Measurements from ENCODE around the gene ROBO1.

Gene ROBO1

DNA sequence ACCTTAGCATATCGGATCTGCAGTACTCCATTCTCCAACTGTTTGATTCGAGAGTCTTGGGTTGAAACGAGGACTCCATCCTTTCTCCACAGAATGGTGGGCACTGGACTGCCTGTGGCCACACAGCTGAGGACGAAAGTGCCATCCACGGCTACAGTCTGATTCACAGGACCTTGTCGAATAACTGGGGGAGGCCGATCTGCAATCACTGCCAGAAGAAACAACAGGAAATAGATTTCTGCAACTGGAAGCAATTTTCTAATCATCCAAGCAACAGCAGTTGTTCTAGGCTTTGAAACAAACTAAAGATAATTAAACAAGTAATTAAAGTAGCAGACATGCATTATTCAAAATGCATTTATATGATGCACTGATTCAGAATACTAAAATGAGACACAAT lies 1097.7 kb downstream of the ROBO1 start:
- TF ChIP-seq POLR2A (IDR thresholded peaks at IDR 0.05; ENCODE audit: low read length) = no peak
- TF ChIP-seq GATA1 (IDR thresholded peaks at IDR 0.05; ENCODE audit: low read depth, low read length) = no peak
- DNase-seq = no peak

- TF ChIP-seq GATA1 (IDR thresholded peaks at IDR 0.05; ENCODE audit: low read depth, low read length) (no peak), POLR2A (IDR thresholded peaks at IDR 0.05; ENCODE audit: low read length) (no peak)
Observed at GRCh38 chr3:78668302-78668701, 1099.5 kb downstream of the ROBO1 start.

GRCh38 chr3:78666470-78666800 lies 1101.4 kb downstream of the ROBO1 start:
- no peak for DNase-seq
- TF ChIP-seq POLR2A (IDR thresholded peaks at IDR 0.05; ENCODE audit: low read length) = no peak
- TF ChIP-seq GATA1 (IDR thresholded peaks at IDR 0.05; ENCODE audit: low read depth, low read length) = no peak

More at GRCh38 chr3:78668302-78668701, 1099.5 kb downstream of the ROBO1 start:
- DNase-seq = no peak

DNA sequence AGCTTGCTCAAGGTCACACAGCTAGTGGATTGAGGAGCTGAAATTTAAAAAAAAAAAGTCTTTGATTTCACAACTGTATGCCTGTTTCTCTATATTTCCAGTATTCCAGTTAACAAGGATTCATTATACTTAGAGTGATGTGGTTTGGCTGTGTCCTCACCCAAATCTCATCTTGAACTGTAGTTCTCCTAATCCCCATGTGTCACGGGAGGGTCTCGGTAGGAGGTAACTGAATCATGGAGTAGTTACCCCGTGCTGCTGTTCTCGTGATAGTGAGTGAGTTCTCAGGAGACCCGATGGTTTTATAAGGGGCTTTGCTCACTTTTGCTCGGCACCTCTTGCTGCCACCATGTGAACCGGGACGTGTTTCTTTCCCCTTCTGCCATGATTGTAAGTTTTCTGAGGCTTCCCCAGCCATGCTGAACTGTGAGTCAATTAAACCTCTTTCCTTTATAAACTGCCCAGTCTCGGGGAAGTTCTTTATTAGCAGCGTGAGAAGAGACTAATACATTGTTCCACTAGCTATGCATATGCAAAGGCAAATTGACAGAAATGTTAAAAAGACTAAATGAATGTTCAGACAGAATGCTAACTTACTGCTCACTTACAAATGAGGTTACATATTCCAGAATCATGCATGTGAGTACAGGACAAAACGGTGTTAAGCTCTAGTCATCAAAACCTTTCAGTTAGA lies 1101.9 kb downstream of the ROBO1 start:
- TF ChIP-seq GATA1 (IDR thresholded peaks at IDR 0.05; ENCODE audit: low read depth, low read length) (no peak), POLR2A (IDR thresholded peaks at IDR 0.05; ENCODE audit: low read length) (no peak)
- no peak for DNase-seq

GRCh38 chr3:78665101-78665500 lies 1102.7 kb downstream of the ROBO1 start:
- DNase-seq = no peak
- TF ChIP-seq POLR2A (IDR thresholded peaks at IDR 0.05; ENCODE audit: low read length) (no peak), GATA1 (IDR thresholded peaks at IDR 0.05; ENCODE audit: low read depth, low read length) (no peak)

- DNase-seq = no peak
- no peak for TF ChIP-seq POLR2A (IDR thresholded peaks at IDR 0.05; ENCODE audit: low read length)
- TF ChIP-seq GATA1 (IDR thresholded peaks at IDR 0.05; ENCODE audit: low read depth, low read length) = no peak
Observed at GRCh38 chr3:78660957-78661356, 1106.8 kb downstream of the ROBO1 start.

DNA sequence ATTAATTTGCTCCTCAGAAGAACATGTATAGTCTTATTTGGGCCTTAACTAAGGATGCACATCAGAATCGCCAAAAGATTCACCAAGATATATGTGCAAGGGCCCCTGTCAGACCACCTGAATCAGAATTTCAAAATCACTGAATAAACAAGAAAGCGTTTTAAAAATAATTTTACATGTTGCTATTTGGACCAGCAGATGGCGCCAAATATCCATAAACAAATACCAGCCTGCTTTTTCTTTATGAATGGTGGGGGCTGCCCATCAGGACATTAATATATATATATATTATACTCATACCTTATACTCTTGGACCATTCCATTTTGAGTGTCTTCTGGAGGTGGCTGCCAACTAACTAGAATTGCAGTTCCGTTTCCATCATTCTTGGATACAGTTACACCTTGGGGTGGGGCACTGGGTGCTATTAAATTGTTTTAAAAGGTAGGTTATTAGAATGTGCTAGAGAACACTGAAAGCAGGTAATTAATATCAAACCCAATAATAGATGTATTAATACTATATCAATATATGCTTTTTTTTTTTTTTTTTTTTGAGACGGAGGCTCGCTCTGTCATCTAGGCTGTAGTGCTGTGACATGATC lies 1108.3 kb downstream of the ROBO1 start:
- DNase-seq = peak; percentile 62 to 81
- TF ChIP-seq GATA1 (IDR thresholded peaks at IDR 0.05; ENCODE audit: low read depth, low read length) (no peak), POLR2A (IDR thresholded peaks at IDR 0.05; ENCODE audit: low read length) (no peak)

GRCh38 chr3:78647726-78648125 lies 1120.1 kb downstream of the ROBO1 start:
- peak in 1 of 2 experiments; percentile 2 for DNase-seq
- TF ChIP-seq POLR2A (IDR thresholded peaks at IDR 0.05; ENCODE audit: low read length) = no peak
- TF ChIP-seq GATA1 (IDR thresholded peaks at IDR 0.05; ENCODE audit: low read depth, low read length) = no peak

- no peak for TF ChIP-seq POLR2A (IDR thresholded peaks at IDR 0.05; ENCODE audit: low read length)
- no peak for TF ChIP-seq GATA1 (IDR thresholded peaks at IDR 0.05; ENCODE audit: low read depth, low read length)
Observed at GRCh38 chr3:78645628-78646310, 1122.0 kb downstream of the ROBO1 start.

DNA sequence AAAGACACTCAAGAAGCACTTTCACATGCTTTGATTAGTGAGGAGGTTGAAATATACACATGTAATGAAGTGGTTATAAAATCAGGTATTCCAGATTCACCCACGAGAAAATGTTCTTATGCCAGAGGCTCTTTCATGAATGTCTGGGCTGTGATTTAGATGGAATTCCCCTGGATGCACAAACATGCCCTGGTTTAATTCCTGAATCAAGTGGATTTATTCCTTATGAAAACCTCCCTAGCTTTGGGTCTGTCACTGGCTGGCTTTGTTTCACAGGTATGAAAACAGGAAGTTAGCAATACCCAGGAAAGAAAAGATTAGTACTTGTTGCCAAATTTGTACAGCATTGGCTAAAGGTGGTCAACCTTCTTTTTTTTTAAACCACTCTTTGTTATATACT lies 1123.0 kb downstream of the ROBO1 start:
- no peak for TF ChIP-seq GATA1 (IDR thresholded peaks at IDR 0.05; ENCODE audit: low read depth, low read length)
- TF ChIP-seq POLR2A (IDR thresholded peaks at IDR 0.05; ENCODE audit: low read length) = no peak
- DNase-seq = no peak

More at GRCh38 chr3:78645628-78646310, 1122.0 kb downstream of the ROBO1 start:
- DNase-seq = peak; percentile 83 to 85

- peak; percentile 22 to 48 for DNase-seq
- TF ChIP-seq POLR2A (IDR thresholded peaks at IDR 0.05; ENCODE audit: low read length) (no peak), GATA1 (IDR thresholded peaks at IDR 0.05; ENCODE audit: low read depth, low read length) (no peak)
Observed at GRCh38 chr3:78642226-78643035, 1125.4 kb downstream of the ROBO1 start.

- TF ChIP-seq POLR2A (IDR thresholded peaks at IDR 0.05; ENCODE audit: low read length) (no peak), GATA1 (IDR thresholded peaks at IDR 0.05; ENCODE audit: low read depth, low read length) (no peak)
- peak in 1 of 2 experiments; percentile 2 for DNase-seq
Observed at GRCh38 chr3:78641703-78642102, 1126.1 kb downstream of the ROBO1 start.

DNA sequence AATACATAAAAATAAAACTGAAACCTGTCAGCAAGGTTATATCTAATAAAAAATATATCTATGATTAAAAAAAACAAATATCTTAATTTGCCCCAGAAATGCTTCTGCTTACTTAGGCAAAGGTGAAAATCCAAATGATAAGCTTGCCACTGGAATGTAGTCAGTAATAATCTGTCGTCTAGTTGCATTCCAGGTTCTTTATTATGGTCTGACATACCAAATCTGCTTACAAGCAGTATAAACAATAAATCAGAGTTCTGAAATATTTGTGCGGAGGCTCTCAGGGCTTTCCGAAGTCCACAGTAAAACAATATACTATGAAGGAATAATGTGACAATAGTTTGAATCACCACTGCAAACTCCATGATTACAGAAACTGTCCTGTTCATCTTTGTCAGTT lies 1133.5 kb downstream of the ROBO1 start:
- DNase-seq = no peak
- TF ChIP-seq POLR2A (IDR thresholded peaks at IDR 0.05; ENCODE audit: low read length) = no peak

- no peak for DNase-seq
- TF ChIP-seq GATA1 (IDR thresholded peaks at IDR 0.05; ENCODE audit: low read depth, low read length) (no peak), POLR2A (IDR thresholded peaks at IDR 0.05; ENCODE audit: low read length) (no peak)
Observed at GRCh38 chr3:78633626-78634025, 1134.2 kb downstream of the ROBO1 start.
